HG03039 (cell line): ENCODE measurements around the gene XPO4.
"Not testable (repeated sequence)": the region's sequence is repeated elsewhere in the genome, so short reads cannot be mapped to it uniquely, and the experiment has no call there.

Experiments
- ATAC-seq: cut with Tn5 transposase; IDR thresholded peaks from one replicate; pipeline ENCODE4 v1.9.1; 2021; ENCODE audit warnings: mild to moderate bottlenecking, moderate library complexity; ENCODE audit not compliant: unreplicated experiment

XPO4 gene

DNA sequence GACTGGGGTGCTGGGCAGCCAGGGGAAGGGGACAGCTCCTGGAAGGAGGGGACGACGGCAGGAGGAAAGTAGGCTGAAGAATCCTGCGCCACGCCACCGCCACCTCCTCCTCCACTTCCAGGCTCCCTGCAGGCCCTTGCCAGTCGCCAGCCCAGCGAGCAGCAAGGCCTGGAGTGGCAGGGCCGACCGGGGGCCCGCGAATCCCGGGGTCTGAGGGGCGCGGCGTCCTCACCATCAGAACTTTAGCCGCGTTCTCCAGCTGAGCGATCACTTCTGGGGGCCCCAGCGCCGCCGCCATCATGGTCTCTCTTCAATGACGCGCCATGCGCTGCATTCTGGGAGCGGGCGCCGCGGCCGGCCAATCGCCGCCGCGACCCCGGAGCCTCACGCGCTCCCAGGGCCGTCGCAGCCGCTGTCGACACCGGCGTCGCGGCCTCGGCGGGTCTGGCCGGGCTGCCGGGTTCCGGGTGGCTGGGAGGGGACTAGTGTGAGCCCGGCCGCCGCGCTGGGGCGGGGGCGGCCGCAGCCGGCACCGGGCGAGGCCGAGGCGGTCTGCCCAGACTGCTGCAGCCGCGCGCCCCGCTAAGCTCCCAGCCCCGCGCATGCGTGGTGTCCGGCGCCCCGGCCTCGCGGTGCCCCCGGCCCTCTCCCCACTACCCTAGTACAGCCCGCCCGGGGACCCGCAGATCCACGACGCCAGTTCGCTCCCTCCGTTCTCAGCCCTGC, at the start of gene XPO4:
Gene XPO4, minus strand, starts transcription at position 309 of the 726 bp plus-strand sequence. Its CDS starts 8 bp downstream, at position 301.
- peak; percentile 85 for ATAC-seq

DNA sequence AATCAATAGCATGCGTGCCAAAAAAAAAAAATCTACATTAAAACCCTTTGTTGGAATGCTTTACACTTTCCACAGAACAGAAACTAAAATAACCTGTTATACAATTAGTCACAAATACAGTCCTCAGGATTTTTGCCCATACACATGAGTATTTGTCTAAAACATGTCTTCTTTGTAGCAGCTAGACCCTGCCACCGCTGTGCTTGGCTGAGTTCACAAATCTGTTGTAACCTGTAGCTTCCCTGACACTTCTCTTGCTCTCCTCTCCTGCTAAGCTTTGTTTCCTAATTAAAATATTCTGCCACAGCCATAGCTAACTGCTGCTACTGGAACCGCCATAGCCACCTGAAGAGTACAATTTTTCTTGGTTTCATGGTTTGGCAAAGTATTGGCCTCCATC, 45.5 kb upstream of the XPO4 start:
- ATAC-seq: not testable (repeated sequence)

DNA sequence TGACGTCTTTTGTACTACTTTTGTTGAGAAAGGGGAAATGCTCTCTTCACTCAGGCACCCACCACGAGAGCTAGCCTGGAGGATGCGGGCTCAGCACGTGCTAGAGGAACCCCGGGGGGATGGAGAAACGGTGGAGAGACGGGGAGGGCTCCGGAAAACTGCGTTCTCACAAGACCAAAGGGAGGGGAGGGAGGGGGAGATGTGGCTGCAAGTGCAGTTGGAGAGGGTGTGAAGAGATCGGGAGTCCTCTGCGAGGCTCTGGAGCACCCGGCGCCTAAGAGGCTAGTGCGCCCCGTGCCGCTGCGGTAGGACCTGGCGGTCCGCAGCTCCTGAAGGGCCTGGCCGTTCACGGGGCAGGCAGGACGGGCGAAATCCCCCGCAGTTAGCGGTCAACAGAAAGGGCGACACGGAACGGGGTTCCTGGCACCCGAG, 43.4 kb upstream of the XPO4 start:
- ATAC-seq: no peak

DNA sequence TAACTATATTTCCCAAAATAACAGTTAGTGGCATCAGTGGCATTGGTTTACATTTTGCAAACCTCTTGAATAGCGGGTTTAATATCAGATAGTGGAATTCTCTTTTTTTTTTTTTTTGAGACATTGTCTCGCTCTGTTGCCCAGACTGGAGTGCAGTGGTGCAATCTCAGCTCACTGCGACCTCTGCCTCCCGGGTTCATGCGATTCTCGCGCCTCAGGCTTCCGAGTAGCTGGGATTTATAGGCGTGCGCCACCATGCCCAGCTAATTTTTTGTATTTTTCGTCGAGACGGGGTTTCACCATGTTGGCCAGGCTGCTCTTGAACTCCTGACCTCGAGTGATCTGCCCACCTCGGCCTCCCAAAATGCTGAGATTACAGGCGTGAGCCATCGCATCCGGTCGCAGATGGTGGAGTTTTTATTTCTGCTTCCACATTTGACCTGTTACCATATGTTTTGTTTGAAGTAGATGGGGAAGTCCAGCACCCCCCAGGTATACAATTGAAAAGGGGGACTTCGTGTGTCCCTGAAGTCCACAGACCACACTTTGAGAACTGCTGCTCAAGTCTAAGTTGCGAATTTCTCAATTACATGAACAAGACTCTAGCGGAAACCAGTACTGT, 40.5 kb upstream of the XPO4 start:
- ATAC-seq: no peak

DNA sequence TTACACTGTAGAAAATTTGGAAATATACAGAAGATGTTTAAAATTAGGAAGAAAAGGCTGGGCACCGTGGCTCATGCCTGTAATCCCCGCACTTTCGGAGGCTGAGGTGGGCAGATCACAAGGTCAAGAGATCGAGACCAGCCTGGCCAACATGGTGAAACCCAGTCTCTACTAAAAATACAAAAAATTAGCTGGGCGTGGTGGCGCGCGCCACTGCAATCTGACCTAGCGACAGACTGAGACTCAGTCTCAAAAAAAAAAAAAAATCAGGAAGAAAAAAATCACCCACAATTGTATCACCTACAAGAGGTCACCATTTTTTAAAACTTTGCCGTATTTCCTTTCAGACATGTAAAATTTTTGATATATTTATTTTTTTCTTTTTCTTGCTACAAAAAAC, 38.0 kb upstream of the XPO4 start:
- not testable (repeated sequence) for ATAC-seq

DNA sequence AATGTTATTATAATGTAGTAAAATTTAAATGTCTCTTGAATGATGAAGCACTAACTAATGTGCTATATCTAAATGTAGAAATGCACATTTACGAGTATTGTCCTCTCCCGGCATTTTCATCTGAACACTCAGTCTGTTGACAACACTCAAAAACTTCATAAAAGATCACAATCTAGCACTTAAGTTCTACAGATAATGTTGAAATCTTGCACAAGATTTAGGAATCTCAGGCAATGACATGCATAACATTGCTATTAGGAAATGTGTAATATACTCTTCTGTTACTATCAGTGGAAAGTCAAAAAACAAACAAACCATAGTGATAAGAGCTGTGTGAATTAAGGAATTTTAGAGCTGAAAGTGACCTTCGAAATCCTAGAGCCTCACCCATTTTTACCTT, 37.5 kb upstream of the XPO4 start:
- ATAC-seq: no peak

DNA sequence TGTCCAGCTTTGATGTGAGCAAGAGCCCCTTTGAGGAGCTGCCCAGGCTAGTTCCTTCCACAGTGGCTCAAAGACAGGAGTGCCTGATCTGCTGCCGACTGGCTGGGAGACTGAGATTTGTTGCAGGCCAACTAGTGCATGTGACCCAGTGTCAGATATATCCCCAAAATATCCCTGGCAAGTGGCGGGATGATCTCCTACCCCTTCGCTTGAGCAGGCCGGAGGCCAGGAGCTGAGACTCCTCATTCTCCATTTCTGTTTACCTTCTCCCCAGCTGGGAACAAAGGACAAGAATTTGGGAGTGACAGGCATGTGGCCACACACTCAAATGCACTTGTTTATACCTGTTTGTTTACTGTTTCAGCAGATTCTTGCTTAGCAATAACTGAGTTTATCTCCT, 37.1 kb upstream of the XPO4 start:
- no peak for ATAC-seq

DNA sequence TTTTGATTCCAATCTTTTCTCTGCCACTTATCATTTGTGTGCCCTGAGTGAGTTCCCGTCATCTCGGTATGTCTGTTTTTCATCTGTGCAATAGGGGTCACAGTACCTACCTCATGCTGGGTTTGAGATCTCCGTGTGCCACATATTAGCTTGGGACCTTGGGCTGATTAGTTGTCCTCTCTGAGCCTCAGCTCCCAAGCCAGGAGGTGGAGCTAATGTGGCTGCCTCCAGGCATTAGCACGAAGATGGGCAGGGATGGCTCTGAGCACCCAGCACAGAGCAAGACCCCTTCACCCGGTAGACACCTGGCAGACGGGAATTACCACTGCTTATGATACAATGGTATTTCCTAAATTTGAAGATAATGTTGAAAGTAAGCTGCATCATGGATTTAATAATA, 35.8 kb upstream of the XPO4 start:
- ATAC-seq: no peak

DNA sequence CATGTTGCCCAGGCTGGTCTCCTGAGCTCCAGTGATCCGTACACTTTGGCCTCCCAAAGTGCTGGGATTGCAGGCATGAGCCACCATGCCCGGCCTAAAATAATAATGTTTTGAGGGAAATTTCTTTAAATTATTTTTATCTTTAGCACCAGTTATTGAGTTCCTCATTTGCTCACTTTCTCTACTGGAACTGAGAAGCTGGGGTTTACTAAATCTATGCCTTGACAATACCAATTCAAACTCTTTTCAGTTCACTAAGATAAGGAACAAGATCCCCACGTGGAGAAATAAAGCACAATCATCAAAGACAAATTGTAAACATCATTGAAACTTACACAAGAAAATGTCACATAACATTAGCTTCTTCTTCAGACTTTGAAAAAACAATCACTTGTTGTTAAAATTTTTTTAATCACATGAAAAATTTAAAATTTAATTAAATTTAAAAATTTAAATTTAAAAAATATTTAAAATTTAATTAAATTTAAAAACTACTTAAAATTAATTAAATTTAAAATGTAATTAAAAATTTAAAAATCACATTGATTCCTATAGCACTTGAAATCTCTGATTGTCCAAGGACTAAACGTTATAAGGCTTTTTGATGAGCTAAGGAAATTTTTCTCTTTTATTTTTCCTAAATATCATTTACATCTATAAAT, 25.2 kb upstream of the XPO4 start:
- ATAC-seq: no peak

DNA sequence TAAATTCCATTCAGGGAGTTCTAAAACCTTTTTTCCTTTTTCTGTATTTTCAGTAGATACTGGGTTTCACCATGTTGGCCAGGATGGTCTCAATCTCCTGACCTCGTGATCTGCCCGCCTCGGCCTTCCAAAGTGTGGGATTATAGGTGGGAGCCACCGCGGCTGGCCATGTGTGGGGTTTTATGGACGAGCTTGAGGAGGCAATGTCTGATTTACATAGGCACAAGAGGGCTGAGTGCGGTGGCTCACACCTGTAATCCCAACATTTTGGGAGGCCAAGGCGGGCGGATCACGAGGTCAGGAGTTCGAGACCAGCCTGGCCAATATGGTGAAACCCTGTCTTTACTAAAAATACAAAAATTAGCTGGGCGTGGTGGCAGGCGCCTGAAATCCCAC, 22.8 kb upstream of the XPO4 start:
- ATAC-seq: not testable (repeated sequence)

DNA sequence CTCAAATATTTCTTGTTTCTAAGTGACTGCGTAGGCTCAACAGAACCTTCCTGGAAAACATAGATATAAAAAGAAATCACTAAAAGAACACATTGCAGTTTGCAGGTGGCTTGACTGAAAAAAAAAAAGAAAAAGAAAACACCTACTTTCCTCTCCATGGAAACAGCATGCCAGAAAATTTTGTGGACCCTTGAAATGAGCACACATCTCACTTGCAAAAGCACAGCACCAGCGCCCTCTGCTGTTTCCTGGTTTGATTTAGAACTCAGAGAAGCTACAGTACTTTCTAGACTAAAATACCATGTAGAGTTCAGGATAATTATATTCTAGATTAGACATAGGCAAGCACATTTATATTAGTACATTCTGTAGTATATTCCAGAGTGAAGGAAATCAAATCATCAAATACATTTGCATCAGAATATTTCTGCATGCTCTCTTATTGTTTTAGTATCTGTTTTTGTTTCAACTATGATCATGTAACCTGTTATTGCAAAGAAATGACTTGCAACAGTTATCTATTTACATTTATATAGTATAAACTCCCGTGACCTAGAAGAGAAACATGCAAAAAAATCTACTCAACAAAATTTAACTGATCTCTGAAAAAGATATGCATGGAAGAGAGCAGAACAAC, 22.3 kb upstream of the XPO4 start:
- no peak for ATAC-seq

DNA sequence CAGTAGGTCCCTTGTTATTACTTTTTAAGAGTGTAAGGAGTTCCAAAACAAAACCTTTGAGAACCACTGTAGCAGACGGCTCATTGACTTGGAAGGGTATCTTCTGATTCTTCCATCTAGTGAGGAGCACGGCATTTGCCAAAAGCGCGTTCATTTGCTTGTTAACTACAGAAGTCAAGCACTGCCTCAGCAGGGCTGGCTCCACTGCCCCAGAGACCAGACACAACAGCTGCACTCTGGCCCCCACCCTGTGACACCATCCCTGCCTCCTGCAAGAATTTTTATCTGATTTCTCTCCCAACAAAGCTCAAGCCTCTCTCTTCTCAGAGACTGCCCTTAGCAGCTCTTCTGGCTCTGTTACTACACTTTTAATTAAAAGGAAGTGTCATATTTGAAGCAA, 20.7 kb upstream of the XPO4 start:
- ATAC-seq: no peak

DNA sequence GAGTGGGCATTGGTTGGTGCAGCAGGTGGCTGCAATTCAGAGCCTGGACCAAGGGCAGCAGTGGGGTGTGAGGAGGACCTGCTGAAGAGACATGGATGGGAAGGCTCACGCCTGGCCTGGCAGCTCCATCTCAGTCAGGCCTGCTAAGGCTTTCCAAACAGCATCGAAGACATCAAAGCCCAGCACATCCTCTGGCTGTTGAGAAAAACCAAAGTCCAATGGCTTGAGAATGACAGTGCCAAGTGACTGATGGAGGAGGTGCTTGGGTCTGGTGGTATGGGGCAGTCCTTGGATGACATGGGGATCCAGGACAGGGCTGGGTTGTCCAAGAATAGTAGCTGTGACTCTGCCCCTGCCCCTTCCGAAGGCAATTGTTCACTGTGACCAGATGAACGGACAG, 19.0 kb upstream of the XPO4 start:
- no peak for ATAC-seq

DNA sequence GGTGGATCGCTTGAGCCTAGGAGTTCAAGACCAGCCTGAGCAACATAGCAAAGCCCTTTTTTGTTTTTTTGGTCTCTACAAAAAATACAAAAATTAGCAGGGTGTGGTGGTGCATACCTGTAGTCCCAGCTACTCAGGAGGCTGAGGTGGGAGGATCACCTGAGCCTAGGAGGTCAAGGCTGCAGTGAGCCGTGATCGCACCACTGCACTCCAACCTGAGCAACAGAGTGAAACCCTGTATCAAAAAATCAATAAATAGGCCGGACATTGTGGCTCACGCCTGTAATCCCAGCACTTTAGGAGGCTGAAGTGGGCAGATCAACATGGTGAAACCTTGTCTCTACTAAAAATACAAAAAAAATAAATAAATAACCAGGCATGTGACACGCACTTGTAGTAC, 13.1 kb upstream of the XPO4 start:
- not testable (repeated sequence) for ATAC-seq

DNA sequence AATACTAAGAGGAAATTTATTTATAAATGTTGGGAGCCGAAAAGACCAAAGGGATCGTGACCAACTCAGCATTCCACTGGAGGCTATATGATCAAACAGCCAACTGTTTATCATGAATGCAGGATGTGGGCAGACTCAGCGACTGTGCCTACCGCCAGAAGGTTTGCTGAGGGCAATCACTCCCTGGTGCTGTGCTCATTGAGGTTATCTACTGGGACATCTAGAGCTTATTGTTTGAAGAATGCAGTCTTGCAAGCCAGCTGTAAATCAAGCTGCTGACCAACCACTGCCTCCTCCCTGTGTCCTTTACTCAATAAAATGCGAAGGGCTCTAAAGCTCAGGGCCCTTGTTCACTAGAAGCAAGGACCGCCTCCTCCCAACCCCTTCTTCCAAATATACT, 8.5 kb upstream of the XPO4 start:
- ATAC-seq: no peak

DNA sequence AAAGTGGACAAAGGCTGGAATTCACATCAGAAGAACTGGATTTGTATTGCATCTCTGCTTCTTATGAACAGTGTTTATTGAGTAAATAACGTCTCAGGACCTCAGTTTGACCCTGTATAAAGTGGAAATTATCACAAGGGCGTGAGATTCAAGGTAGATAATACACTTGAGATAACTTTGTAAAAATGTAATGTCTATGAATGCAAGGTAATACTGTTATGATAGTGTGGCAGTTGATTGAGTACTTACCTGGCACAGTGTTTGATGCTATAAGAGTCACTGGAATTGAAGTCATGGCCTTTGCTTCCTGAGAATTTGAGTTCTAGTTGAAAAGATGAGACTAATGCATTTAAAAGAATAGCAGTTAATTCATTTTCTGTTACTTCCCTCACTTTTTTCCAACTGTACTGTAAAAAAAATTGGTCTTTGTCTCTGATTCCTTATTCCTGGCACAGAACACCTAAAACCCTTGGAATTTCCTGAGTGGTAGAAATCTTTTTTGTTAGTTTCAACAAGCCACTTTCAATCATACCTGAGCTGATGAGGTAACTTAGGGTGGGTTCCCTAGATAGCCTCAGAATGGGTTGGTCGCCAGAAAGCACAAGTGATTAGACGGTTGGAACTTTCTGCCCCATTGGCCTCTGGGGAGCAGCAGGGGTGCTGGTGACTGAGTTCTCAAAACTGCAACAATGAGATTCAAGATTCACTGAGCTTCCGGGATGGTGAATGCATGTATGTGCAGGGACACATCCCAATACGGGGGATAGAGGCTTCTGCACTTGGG, 6.4 kb upstream of the XPO4 start:
- no peak for ATAC-seq

DNA sequence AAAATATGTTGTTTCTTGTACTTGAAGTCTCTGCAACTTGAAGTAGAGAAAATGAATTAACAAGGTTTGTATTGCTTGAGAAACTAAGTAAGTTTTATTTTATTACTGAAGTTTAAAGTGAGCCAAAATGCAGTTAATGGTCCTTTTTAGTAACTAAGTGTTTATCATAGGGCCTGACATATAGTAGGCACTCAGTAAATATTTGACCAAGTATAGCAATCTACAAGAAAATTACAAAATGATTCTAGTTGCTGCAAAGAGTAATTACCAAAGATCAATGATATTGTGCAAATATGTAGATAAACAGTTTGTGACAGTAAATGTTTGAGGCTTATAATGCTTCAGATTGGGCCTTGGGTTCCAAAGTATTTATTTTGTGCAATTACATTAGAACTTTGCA, 2.4 kb upstream of the XPO4 start:
- ATAC-seq: no peak

DNA sequence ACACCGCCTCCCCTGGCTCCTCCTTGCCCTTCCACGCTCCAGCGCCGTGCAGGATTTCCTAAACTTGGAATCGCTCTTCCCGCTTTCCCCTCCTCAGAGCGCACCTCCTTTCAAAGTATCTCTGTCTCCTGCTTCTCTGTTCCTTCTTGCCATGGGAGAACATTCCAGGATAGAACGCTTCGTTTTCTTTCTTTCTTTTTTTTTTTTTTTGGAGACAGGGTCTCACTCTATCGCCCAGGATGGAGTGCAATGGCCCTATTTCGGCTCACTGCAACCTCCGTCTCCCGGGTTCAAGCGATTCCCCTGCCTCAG, 574 bp upstream of the XPO4 start:
- no peak for ATAC-seq

DNA sequence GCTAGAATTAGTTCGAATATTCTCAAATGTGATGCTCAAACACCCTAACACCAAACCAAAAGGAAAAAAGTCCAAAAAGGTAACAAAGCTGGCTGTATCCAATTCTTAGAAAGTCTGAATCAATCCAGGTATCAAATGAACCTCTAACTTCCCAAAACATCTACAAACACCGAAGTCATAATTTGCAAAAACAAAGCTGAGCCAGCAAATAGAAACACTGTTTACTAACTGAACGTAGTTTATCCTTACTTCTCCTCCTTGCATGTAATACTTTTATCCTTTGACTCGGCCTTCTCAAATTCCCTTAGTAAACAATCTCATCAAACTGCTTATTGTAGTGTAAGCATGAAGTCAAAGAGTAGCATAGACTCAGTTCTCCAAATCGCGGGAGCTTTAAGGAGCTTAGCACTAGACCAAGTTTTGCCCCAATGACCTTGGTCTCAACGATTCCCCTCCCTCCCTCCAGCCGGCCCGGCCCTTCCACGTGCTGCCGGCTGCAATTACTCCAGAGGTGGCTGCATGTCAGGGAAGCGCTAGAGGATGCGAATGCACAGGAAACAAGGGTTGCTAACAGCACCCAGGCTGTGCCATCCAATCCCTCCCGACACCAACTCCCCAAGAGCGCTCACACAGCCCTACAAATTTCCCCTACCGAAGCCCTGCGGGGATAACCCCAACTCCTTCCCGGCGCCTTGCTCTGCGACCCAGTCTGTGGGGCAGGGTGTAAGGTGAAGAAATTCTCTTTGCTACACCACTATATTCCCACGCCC, 693 bp downstream of the XPO4 start:
- peak; percentile 21 for ATAC-seq

DNA sequence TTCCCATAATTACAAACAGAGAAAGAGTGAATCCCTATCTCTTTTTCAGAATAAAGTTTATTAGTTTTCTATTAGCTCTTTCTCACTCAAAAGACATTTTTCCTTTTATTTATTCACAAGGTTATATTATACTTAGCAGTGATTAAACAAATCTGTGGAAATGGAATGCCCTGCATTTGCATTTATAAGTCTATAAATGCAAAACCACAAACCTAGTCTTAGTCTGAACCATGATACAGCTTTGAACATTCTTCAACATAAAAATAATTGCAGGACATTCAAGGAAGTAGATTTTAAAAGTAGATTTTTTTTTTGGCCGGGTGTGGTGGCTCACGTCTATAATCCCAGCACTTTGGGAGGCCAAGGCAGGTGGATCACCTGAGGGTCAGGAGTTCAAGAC, 8.3 kb downstream of the XPO4 start:
- ATAC-seq: no peak
